Omental fat pad (tissue), 4 donors: ENCODE data around the gene RAX2. TPM values are rescaled to one million over a fixed set of nuclear protein-coding genes. Genes with fewer than 3 reads are reported as not detected.
"Not testable (repeated sequence)": the region's sequence is repeated elsewhere in the genome, so short reads cannot be mapped to it uniquely, and the experiment has no call there.

ENCODE experiments used
- ATAC-seq: fragments of 150-250 bp; one replicate; pipeline ENCODE4 v1.9.1; 2016; ENCODE audit warnings: mild to moderate bottlenecking, moderate library complexity; ENCODE audit not compliant: low FRiP score
- DNase-seq: peaks from one replicate; pipeline ENCODE4 v3.0.0-alpha.2; 2019; ENCODE audit warnings: low spot score
- total RNA-seq, 4 donors: library from RNA; depleted of rRNA; stranded (reverse); fragments of >200 nt; gene quantifications; one replicate each; pipeline ENCODE4 v1.1.0, GENCODE V29; 2016
- TF ChIP-seq, protein P1 (sequence below), 3 donors: fragments of 450-650 bp; IDR thresholded peaks; one replicate each; pipeline ENCODE4 v1.5.1; 2016 to 2017; ENCODE audit warnings: antibody characterized with exemption in 3 of 3, mild to moderate bottlenecking in 3 of 3, moderate library complexity in 2 of 3

The RAX2 gene
- total RNA-seq, 4 donors from 2014 or later = 0.19 TPM; not detected in 3

DNA sequence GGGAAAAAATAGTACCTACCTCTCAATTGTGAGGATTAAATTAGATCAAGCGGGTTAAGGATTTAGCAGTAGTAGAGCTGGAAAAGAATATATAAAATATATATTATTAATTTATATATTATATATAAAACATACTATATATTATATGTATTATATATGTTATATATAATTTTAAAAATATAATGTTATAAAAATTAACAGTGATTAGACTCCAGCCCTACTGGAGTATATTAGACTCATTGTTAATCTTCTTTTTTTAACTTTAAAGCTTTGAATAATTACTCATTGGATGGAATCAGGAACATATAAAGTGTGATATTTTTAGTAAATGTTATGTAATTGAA is 9.9 kb downstream of the RAX2 start:
- TF ChIP-seq, protein P1, sequence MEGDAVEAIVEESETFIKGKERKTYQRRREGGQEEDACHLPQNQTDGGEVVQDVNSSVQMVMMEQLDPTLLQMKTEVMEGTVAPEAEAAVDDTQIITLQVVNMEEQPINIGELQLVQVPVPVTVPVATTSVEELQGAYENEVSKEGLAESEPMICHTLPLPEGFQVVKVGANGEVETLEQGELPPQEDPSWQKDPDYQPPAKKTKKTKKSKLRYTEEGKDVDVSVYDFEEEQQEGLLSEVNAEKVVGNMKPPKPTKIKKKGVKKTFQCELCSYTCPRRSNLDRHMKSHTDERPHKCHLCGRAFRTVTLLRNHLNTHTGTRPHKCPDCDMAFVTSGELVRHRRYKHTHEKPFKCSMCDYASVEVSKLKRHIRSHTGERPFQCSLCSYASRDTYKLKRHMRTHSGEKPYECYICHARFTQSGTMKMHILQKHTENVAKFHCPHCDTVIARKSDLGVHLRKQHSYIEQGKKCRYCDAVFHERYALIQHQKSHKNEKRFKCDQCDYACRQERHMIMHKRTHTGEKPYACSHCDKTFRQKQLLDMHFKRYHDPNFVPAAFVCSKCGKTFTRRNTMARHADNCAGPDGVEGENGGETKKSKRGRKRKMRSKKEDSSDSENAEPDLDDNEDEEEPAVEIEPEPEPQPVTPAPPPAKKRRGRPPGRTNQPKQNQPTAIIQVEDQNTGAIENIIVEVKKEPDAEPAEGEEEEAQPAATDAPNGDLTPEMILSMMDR (IDR thresholded peaks at IDR 0.05) = no peak
- no peak for ATAC-seq
- no peak for DNase-seq

DNA sequence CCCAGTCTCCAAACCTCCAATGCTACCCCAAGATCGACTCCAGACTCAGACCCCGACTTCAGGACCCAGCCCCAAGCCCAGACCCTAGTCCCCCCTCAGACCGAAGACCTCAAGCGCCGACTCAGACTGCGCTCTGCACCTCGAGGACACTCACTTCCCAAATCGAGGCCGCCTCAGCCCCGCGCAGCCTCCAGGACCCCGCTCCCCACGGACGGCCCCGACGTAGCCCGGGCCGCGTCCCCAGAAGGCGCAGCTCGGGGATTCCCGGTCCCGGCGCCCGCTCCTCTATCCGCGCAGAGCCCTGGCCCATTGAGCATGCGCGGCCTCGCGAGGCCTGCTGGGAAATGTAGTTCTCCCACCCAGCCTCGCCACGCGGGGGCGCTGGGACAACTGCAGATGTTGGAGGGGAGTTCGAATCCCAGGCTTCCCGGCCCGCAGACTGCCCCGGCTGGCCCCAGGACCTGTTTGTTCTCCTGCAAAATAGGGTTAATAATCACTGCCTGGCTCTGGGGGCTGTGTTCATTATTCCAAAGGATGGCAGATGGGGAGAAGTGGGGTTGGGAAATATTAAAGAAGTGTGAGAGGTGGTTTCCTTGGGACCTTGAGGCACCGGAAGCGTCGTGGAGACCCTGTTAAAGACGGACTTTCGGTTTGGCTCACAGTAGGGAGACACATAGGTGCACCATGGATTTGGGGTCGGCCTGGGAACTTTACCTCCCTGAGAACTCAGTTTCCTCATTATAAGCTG is 10.5 kb downstream of the RAX2 start, which contains the start of gene APBA3:
Gene APBA3 (minus strand): TSS at position 311 of the 748 bp plus-strand sequence. CDS start 1,428 bp downstream, outside the sequence.
- TF ChIP-seq, protein P1 (IDR thresholded peaks at IDR 0.05) = peak in 1 of 3 donors; percentile 12
- ATAC-seq (peak; percentile 68), DNase-seq (peak; percentile 88)

DNA sequence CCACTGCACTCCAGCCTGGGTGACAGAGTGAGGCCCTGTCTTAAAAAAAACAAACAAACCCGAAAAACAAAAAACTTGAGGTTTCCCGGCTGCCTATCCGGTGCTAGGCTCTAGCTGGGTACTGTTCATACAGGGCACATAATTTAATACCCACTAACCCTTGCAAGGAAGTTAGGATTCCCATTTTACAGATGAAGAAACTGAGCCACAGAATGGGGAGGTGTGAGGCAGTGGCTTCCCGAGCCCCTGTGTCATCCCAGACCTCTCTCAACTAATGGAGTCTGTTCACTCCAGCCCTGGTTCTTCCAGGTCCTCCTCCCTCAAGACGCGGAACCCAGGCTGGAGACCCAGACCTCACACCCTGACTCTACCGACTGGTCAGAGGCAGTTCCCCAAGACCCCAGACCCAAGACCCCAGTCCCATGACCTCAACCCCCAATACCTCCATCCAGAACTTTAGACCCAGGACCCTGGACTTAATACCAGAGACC is 11.1 kb downstream of the RAX2 start:
- DNase-seq = no peak
- TF ChIP-seq, protein P1 (IDR thresholded peaks at IDR 0.05) = no peak
- no peak for ATAC-seq

DNA sequence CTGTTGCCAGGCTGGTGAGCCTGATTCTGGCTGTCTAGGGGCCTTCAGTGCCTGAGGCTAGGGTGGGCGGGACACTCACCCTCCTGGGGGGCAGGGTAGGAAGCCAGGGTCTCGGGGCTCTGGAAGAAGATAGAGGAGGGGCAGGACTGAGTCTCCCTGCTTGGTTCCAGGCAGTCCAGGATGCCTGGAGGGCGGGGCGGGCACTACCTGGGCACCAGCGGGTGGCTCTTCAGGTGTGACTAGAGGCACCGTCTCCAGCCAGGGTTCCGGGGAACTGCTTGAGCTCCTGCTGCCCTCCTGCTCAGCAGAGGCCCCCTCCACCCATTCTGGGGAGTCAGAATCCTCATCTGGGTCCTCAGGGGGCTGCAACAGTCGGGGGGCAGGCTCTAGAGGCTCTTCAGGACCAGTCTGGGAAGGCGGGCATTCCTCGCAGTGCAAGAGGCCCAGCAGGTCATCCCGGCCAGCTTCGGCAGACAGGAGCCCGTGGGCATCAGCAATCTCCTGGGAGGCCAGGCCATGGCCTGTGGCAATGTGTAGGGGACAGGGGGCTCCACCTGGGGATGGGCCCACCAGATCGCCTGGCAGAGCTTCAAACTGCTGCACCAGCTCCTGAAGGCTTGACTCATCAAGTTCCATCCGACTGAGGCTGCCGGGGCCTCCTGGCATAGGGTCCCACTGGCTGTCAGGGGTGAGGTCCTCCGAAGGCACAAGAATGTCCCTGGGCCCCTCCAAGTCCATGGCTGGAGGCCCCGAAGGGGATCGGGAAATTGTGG is 12.4 kb downstream of the RAX2 start:
- DNase-seq = no peak
- TF ChIP-seq, protein P1 (IDR thresholded peaks at IDR 0.05) = no peak
- no peak for ATAC-seq

DNA sequence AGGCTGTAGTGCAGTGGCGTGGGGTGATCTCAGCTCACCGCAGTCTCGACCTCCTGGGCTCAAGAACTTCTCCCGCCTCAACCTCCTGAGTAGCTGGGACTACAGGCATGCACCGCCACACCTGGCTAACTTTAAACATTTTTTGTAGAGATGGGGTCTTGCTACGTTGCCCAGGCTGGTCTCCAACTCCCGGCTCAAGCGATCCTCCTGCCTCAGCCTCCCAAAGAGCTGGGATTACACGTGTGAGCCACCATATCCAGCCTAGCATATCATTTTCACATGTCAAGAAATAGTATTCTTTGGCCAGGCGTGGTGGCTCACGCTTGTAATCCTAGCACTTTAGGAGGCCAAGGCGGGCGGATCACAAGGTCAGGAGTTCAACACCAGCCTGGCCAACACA is 13.7 kb downstream of the RAX2 start:
- ATAC-seq, DNase-seq: not testable (repeated sequence)

DNA sequence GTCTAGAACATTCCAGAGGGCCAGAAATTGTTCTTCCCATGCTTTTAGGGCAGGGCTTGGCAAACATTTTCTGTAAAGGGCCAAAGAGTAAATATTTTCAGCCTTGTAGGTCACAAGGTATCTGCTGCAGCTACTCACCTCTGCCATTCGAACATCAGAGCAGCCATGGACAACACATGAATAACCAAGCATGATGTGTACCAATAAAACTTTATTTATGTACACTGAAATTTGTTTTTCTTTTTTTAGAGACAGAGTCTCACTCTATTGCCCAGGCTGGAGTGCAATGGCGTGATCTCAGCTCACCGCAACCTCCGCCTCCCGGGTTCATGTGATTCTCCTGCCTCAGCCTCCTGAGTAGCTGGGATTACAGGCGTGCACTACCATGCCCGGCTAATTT is 14.3 kb downstream of the RAX2 start:
- ATAC-seq, DNase-seq: not testable (repeated sequence)

DNA sequence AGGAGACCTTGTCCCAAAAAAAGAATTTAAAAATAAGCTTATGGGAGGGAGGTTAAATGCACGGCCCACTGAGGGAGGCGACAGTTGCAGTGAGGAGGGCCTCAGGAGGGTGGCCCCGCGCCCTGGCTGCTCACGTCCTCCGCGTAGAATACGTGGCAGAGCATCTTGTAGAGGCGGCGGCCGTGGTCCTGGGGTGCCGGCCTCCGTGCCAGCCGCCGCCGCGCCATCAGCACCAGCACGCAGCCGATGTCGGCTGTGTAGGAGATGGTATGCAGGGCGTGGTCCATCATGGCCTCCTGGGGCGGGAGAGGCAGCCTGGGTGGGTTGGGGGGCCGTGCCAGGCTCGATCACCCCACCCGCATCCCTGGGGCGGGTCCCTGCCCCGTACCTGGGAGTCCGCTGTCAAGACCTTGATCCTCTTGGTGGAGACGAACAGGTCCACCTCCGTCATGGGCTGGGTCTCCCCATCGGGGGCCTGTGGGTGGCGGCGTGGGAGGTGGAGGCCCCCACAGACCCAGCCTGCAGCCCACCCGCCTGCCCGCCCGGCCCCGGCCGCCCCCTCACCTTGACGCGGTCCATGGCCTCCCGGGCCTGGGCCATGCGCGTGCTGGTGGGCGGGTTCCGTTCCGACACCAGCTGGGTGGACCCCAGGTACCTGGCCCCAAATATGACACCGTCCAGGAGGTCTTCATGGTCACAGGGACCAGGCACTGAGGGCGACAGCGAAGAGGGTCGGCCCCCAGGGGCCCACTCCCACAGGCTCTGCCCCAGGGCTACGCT is 18.2 kb downstream of the RAX2 start:
- TF ChIP-seq, protein P1 (IDR thresholded peaks at IDR 0.05) = no peak
- no peak for DNase-seq
- ATAC-seq = no peak
